Stimulated activated CD4-positive, alpha-beta T cell treated with anti-CD3 and anti-CD28 coated beads, TNF-alpha, amount 100 ng/mL, for 4 hours (primary cell): ENCODE measurements around the gene SLAIN2.
"Not testable (repeated sequence)": the region's sequence is repeated elsewhere in the genome, so short reads cannot be mapped to it uniquely, and the experiment has no call there.

Experiments
- DNase-seq, 3 experiments: peaks; one replicate each; pipeline ENCODE4 v3.0.0-alpha.2; 2020; ENCODE audit warnings: low read depth in 3 of 3

Gene SLAIN2

DNA sequence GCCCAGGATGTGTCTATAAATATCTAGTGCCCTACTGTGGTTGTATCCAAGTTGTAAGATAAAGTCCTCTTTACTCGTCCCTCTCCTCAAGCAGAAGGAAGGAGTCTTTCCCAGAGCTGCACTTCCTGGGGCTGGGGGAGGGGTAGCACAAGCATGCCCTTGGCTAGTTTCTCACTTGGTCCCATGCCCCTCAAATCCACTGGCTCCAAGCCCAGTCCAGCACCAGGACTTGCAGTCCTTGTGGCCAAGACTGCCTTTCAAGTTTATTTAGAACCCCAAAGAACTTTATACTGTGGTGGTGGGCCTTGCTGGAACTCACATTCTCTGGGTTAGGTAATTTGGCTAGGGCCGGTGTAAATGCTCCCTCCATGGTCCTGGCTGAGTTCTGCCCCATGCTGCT is 98.7 kb downstream of the SLAIN2 start:
- DNase-seq: no peak

DNA sequence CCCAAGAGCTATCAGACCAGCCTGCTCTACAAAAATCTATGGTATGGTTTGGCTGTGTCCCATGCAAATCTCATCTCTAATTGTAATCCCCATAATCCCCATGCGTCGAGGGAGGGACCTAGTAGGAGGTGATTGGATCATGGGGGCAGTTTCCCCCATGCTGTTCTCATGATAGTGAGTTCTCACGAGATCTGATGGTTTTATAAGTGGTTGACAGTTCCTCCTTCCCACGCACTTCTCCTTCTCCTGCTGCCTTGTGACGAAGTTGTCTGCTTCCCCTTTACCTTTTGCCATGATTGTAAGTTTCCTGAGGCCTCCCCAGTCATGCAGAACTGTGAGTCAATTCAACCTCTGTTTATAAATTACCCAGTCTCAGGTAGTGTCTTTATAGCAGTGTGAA is 99.6 kb downstream of the SLAIN2 start:
- DNase-seq: not testable (repeated sequence)

DNA sequence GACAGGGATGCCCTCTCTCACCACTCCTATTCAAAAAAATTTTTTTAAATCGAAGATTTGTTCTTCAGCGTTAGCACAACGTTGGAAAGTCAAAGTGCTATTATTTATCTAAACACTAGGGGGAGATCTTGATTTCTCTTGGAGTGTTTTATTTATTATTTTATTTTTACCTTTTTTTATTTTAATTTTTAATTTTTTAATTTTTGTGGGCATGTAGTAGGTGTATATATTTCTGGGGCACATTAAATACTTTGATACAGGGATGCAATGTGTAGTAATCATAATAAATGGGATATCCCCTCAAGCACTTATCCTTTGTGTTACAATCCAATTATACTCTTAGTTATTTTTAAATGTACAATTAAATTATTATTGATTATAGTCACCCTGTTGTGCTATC is 104.4 kb downstream of the SLAIN2 start:
- DNase-seq: no peak

DNA sequence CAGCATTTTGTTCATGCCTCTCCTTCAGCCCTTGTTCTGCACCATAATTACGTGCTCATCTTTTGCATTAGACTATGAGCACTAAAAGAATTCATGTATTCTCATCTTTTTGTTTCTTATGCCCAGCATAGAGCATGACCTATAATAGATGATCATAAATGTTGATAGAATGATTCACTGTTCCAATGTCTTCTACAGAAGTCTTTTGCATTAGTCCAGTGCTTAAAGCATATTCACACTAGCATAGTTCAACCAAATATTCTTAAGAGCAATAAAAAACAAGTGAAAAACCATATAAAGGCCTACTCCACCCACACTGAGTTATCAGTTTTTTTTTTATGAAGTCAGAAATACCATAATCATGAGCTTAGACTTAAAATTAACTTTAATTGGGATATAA is 105.3 kb downstream of the SLAIN2 start:
- DNase-seq: no peak

DNA sequence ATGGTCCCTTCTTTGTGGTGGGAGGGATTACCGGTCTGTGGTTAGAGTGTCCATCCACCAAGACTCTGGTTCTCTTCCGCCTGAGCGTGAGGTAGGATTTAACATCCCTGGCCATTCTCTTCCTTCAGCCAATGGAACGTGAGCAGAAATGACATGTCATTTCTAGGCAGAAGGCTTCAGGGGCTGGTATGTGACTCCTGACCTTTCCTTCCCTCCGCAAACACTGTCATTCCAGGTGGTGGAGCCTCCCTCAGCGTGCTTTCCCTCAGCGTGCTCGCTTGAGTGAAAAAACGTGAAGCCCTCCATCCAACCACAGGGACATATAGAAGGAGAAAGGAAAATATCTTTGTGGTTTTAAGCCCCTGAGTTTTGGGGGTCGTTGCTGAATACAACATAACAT is 107.8 kb downstream of the SLAIN2 start:
- DNase-seq: no peak

DNA sequence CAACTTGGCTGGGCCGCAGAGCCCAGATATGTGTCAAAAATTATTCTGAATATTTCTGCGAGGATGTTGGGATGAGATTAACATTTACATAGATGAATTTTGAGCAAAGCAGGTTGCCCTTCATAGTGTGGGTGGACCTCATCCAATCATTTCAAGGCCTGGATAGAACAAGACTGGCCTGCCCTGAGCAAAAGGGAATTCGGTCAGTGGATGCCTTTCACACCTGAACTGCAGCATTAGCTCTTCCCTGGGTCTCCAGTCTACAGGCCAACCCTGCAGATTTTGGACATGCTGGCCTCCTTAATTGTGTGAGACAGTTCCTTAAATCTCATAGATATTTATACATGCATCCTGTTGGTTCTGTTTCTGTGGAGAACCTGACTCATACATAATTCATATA is 109.4 kb downstream of the SLAIN2 start:
- DNase-seq: no peak

DNA sequence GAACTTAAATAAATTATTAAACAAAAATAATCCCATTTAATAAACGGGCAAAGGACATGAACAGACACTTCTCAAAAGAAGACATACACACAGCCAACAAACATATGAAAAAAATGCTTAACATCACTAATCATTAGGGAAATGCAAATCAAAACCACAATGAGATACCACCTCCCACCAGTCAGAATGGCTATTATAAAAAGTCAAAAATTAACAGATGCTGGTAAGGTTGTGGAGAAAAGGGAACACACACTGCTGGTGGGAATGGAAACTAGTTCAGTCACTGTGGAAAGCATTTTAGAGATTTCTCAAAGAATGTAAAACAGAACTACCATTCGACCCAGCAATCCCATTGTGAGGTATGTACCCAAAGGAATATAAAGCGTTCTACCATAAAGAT is 110.3 kb downstream of the SLAIN2 start:
- DNase-seq: not testable (repeated sequence)

DNA sequence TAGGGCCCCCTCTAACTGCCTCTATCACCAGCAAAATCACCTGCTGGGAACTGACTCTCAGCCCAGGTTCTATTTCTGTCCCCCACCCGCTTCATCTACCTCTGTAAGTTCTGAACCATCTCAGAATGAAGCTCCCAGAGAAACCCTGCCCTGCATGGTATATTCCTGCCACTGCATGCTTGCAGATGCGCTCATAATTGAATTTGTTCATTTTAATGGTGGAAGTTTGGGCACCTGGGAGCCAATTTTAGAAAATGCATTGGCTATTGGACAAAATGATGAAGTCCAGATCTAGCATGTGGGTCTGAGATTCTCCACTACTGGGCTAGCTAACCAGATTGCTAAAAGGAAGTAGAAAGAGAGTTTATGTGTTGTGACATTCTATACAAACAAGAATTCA is 113.3 kb downstream of the SLAIN2 start:
- DNase-seq: no peak

DNA sequence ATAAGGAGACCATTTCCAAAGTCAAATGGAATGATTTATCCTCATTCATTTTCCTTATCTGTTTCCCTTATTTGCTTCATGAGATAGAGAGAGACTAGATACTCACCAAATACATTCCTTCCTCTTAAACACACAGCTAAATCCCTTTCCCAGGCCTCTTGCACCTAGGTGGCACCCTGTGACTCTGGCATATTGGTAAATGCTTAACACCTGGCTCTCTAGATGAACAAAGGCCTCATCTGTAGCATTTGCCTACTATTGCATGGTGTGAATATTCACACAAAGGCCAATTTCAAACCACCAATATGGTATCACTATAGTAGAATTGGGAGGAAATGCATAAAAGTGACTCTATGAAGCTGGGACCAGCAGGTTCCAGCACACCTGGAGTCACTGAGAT is 119.7 kb downstream of the SLAIN2 start:
- DNase-seq: no peak

DNA sequence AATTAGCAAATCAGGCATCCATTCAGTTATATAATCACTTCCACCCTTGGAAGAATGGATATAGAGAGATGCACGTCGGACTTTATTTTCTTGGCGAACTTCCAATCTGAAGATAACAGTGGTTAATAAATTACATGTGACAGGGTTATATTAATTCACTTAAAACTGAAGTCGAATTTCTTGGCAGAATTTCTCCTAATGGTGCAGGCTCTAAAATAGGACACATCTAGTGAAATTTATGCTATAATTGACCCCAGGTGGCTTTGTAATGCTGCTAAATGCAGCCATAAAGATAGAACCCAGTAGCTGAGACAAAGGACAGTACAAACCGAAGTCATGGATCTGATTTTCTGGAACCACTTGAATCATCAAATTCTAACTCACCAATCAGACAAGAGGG is 121.0 kb downstream of the SLAIN2 start:
- no peak for DNase-seq

DNA sequence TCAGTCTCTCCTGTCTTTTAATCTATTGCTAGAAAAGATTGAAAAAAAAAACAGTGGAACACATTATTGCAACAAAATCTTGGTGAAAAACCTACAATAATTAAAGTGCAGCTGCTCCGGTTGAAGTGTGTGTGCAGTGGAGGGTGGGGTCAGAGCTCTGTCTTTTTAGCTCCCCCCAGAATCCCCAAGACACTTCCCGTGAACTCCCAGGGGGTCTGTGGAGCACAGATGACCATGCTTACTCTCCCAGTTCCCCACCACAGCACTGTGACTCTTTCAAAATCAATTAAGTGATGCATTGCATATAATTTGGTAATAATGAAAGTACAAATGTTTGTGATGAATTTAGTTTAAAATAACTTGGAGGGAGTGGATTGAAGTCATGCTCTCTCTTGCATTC is 126.1 kb downstream of the SLAIN2 start:
- DNase-seq: no peak

DNA sequence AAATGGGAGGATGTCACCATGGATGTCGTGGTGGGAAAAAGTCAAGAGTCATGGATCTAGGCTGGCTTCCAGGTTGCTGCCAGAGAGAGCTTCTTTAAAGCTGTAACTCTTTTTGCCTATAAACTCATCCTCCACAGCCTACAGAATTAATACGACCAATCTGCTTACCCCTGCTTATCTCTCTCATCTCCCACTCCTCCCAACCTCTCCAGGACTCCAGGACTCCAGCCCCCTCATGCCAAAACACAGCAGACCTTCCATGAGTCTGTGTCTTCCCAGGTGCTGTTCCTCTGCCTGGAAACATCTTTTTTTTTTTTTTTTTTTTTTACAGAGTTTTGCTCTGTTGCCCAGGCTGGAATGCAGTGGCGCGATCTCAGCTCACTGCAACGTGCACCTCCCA is 126.6 kb downstream of the SLAIN2 start:
- no peak for DNase-seq

DNA sequence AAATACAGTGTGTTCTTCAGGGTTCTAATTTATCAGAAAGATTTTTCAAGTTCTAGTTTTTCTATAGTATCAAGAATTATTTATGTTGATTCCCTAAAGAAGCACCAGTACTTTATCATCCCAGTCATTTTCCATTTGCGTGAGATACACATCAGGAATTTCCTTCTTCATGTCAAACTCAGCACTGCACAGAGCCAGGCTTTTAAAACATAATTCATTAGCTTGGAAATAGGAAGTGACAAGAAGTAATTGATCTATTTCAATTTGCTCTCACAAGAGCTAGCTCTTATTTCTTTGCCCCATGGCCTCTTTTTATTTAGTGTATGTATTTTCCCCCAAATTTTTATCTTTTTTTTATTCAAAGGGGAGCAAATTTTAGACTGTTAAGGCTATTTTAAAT is 128.8 kb downstream of the SLAIN2 start:
- DNase-seq: no peak

DNA sequence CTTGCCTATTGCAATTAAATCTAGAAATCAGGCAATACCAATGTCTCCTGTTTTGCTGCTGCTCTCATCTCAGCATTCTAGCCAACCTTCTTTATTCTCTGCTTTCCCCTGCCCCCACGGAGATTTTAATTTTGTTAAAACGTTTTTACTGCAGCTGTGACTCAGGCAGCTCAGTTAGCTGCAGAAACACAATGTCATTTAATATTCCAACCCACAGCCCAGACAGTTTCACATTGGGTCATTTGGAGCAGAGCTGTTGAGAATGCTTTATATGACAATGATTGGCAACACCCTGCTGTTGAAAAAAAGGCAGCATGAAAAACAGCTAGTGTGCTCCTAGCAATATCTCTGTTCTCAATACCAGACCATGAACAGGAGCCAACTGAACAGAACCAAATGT is 129.2 kb downstream of the SLAIN2 start:
- no peak for DNase-seq

DNA sequence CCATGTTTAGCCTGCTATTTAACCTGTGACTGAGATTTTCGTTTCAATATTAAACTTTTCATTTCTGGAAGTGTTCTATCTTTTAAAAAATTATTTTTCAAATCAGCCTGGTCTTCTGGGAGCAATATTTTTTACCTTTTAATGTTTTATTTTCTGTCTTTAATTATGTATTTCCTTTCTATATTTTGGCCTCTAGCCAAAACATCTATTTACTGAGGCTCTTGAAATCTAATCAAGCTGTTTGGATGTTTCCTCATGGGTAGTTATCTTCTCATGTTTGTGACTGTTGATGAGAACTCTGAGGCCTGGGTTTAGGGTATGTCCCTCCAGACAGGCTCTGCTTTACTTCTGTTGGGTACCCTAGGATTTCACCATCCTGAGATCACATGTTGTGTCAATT is 131.5 kb downstream of the SLAIN2 start:
- no peak for DNase-seq

DNA sequence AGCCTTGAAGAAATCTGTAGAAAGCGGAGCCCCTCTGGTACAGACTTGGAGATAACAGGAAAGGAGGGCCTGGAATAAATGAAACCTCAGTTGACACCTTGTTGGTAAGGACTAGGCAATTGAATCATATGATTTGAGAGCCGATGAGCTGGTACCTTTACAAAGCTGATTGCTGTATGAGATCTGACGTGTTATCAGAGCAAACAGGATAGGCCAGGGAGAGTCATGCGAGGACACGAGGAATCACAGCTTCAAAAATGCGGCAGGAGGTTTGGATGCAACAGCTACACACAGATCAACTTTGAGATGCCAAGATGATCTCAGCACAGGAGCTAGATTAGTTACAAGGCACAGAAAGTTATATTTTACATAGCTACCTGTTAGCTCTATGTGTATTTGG is 134.4 kb downstream of the SLAIN2 start:
- no peak for DNase-seq
